Keratinocyte (primary cell): ENCODE data around the gene SYDE2.
"Not testable (repeated sequence)": the region's sequence is repeated elsewhere in the genome, so short reads cannot be mapped to it uniquely, and the experiment has no call there.

Experiments
- EZH2 ChIP-seq: IDR thresholded peaks from one replicate; pipeline ENCODE4 v1.6.1; 2012; ENCODE audit warnings: inconsistent platforms, mild to moderate bottlenecking, low read length, moderate library complexity
- TF ChIP-seq, protein P1 (sequence below), 3 experiments: IDR thresholded peaks in 1 of 3; conservative IDR thresholded peaks in 1 of 3; optimal IDR thresholded peaks in 1 of 3; 2 replicates in 2 of 3; 3 replicates in 1 of 3; pipeline versions ENCODE3 to v1.5.1; 2011; ENCODE audit warnings: low read length in 3 of 3, mild to moderate bottlenecking in 3 of 3, moderate library complexity in 2 of 3, control low read depth in 1 of 3, inconsistent platforms in 1 of 3; ENCODE audit not compliant: insufficient read depth in 2 of 3; ENCODE audit errors: extremely low read depth in 1 of 3

DNA sequence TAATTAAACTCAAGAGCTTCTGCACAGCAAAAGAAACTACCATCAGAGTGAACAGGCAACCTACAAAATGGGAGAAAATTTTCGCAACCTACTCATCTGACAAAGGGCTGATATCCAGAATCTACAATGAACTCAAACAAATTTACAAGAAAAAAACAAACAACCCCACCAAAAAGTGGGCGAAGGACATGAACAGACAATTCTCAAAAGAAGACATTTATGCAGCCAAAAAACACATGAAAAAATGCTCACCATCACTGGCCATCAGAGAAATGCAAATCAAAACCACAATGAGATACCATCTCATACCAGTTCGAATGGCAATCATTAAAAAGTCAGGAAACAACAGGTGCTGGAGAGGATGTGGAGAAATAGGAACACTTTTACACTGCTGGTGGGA is 13.8 kb downstream of the SYDE2 start:
- TF ChIP-seq, protein P1, sequence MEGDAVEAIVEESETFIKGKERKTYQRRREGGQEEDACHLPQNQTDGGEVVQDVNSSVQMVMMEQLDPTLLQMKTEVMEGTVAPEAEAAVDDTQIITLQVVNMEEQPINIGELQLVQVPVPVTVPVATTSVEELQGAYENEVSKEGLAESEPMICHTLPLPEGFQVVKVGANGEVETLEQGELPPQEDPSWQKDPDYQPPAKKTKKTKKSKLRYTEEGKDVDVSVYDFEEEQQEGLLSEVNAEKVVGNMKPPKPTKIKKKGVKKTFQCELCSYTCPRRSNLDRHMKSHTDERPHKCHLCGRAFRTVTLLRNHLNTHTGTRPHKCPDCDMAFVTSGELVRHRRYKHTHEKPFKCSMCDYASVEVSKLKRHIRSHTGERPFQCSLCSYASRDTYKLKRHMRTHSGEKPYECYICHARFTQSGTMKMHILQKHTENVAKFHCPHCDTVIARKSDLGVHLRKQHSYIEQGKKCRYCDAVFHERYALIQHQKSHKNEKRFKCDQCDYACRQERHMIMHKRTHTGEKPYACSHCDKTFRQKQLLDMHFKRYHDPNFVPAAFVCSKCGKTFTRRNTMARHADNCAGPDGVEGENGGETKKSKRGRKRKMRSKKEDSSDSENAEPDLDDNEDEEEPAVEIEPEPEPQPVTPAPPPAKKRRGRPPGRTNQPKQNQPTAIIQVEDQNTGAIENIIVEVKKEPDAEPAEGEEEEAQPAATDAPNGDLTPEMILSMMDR (optimal IDR thresholded peaks at IDR 0.05 in 1 of 3, IDR thresholded peaks at IDR 0.05 in 1 of 3, conservative IDR thresholded peaks at IDR 0.05 in 1 of 3; ENCODE audit: extremely low read depth in 1 of 3, insufficient read depth in 2 of 3, low read length in 3 of 3): not testable (repeated sequence)
- TF ChIP-seq EZH2: not testable (repeated sequence)
